AG04450 (cell line): ENCODE data around the gene CDC7. TPM values are rescaled to one million over a fixed set of nuclear protein-coding genes. Genes with fewer than 3 reads are reported as not detected.

Experiments used
- CTCF ChIA-PET: fragments of 300-600, 350-600 bp; formaldehyde crosslinking; extraction: SDS; loops from one replicate; lab custom pipeline; 2022; ENCODE audit warnings: antibody characterized with exemption, inconsistent platforms; lab: Charles Lee
- POLR2A ChIA-PET: fragments of 350-600 bp; formaldehyde crosslinking; extraction: SDS; loops from one replicate; lab custom pipeline; 2021; ENCODE audit warnings: antibody characterized with exemption, inconsistent platforms; lab: Yijun Ruan, JAX
- DNase-seq: peaks from one replicate; pipeline ENCODE4 v3.0.0-alpha.2; 2011; ENCODE audit warnings: low read depth, low spot score
- H3K27ac ChIP-seq: one replicate; pipeline ENCODE4 v1.5.1; 2012; ENCODE audit warnings: low read depth, low read length, control low read depth
- H3K27me3 ChIP-seq: one replicate; pipeline ENCODE4 v1.6.0; 2012; ENCODE audit warnings: low read length; ENCODE audit not compliant: control insufficient read depth, insufficient read depth
- H3K4me3 ChIP-seq: 2 replicates; pipeline ENCODE4 v1.5.1; 2011; ENCODE audit warnings: mild to moderate bottlenecking, low read depth, low read length, control low read depth
- H3K9me3 ChIP-seq: 2 replicates; pipeline ENCODE4 v1.5.1; 2012; ENCODE audit warnings: low read length; ENCODE audit not compliant: control insufficient read depth, insufficient read depth
- CTCF ChIP-seq: IDR thresholded peaks from 2 replicates; pipeline ENCODE4 v1.5.1; 2011; ENCODE audit warnings: low read depth, low read length, control low read depth, inconsistent platforms
- polyA plus RNA-seq: library from polyadenylated mRNA; depleted of rRNA; stranded (reverse); fragments of >200 nt; gene quantifications from 2 replicates; pipeline ENCODE4 v1.2.3, GENCODE V29; 2011

The CDC7 gene
- polyA plus RNA-seq, 1 experiment: 4.6 TPM

- H3K27ac ChIP-seq: no peak overlapping the region
- ChIA-PET POLR2A (no interaction called here), CTCF (no interaction called here)
- DNase-seq: no peak
- peaks cover 18% of the 10 kb centered on the region for H3K27me3 ChIP-seq
- TF ChIP-seq CTCF: no peak
- H3K4me3 ChIP-seq: no peak overlapping the region
- peaks cover 10% of the 10 kb centered on the region; the same call in 1 of the 2 replicates for H3K9me3 ChIP-seq
These were observed 45.1 kb downstream of the CDC7 start for GRCh38 chr1:91545506-91546300.

- peaks cover 10% of the 10 kb centered on the region; the same call in 1 of the 2 replicates for H3K9me3 ChIP-seq
- DNase-seq: no peak
- TF ChIP-seq CTCF: no peak
- peaks cover 17% of the 10 kb centered on the region for H3K27me3 ChIP-seq
- ChIA-PET CTCF (no interaction called here), POLR2A (no interaction called here)
- no peak overlapping the region for H3K4me3 ChIP-seq
- no peak overlapping the region for H3K27ac ChIP-seq
These were observed 45.6 kb downstream of the CDC7 start for GRCh38 chr1:91546301-91546581.

GRCh38 chr1:91546876-91547275, 46.2 kb downstream of the CDC7 start:
- POLR2A ChIA-PET: interaction anchor here (0.7 kb wide), 1 partner anchor 1382 kb away, joined by 6 read pairs; no protein-coding TSS in a partner anchor
- Histone ChIP-seq H3K9me3 (peaks cover 10% of the 10 kb centered on the region; the same call in 1 of the 2 replicates), H3K4me3 (no peak overlapping the region), H3K27me3 (peaks cover 12% of the 10 kb centered on the region), H3K27ac (no peak overlapping the region)
- CTCF ChIA-PET: no interaction called here
- no peak for DNase-seq
- TF ChIP-seq CTCF: no peak

- ChIA-PET CTCF (no interaction called here), POLR2A (interaction anchor here (1.0 kb wide), 1 partner anchor 34 kb away, joined by 3 read pairs; no protein-coding TSS in a partner anchor)
These were observed 47.9 kb downstream of the CDC7 start for GRCh38 chr1:91548376-91549040.

More at GRCh38 chr1:91548376-91549040, 47.9 kb downstream of the CDC7 start:
- peaks cover 10% of the 10 kb centered on the region; the same call in 1 of the 2 replicates for H3K9me3 ChIP-seq
- DNase-seq: no peak
- H3K27ac ChIP-seq: no peak overlapping the region
- peaks cover 12% of the 10 kb centered on the region for H3K27me3 ChIP-seq
- H3K4me3 ChIP-seq: no peak overlapping the region
- TF ChIP-seq CTCF: no peak
